HG02571 (cell line): Measurements from ENCODE around the gene AIFM1.
A peak's percentile ranks its signal among the peaks of the same experiment; 100 is the strongest.

Source experiments
- ATAC-seq: cut with Tn5 transposase; IDR thresholded peaks from one replicate; pipeline ENCODE4 v1.9.1; 2021; ENCODE audit warnings: mild to moderate bottlenecking, moderate library complexity; ENCODE audit not compliant: unreplicated experiment

The AIFM1 gene

DNA sequence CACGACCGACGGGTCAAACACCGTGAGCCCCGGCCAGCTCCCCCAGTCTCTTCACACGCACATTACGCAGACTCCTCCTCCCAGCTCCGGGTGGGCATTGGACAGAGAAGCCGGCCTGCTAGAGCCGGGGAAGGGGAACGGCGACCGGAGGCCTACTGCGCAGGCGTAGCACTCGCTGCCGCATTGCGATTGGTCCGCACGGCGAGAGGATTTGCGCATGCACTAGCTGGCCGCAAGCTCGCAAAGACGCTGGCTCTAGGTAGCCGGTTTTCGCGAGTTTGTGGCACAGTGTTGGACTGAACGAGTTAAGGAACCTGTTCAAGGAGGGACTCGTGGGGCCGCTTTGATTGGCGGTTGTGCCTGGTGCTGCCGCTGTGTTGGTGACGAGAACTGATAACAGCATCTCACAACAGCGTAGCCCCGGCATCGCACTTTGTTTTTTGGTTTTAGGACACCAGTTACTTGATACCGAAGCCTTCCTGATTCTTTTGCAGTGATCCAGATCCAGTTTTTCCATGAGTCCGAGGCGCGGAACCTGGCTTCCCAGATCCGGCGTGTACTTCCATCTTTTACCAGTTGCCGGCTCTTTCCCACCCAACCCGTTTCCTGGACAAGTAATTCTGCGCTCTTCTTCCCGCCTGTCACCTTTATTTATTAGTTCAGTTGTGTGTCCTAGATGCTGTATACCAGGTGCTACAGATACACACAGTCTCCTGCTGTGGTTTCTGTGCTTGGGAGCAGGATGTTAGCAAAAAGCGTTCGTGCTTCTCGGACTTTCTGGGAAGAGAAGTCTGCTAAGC is at the start of gene AIFM1:
Gene AIFM1 (minus strand): TSS at position 139 of the 800 bp plus-strand sequence. CDS start 185 bp downstream, outside the sequence.
- ATAC-seq, result peak; percentile 90

DNA sequence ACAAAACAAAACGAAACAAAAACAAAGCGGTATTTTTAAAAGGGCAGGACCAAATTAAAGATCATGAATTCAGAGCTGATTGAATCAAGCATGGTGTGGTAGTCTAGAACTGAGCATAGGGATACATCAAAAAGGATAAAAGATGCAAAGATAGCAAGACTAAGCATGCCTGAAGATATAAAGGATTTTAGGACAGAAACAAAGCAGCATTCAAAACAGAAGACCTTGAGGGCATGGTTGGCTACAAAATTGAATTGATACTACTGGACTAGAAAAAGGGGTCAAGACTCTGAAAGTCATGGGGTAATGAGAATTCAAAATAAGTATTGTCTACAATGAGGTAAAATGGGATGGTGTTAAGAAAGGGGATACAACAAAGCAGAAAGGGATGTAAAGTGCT is 47.7 kb upstream of the AIFM1 start:
- no peak for ATAC-seq

DNA sequence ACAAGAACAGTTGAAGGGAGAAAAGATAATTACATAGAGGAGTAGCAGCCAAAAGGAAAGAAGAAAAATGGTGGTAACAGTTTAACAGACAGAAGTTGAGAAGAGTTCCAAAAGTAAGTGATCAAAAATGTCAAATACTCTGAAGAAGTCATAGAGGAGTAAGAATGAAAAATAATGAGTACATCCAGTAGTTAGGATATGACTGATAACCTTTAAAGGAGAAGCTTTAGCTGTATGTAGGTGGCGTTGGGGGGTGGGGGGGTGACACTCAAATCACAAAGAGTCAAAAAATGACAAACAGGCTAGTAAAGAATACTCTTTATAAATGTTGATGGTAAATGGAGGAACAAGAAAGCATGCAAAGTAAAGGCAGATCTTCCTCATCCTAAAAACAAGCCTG is 46.7 kb upstream of the AIFM1 start:
- no peak for ATAC-seq

DNA sequence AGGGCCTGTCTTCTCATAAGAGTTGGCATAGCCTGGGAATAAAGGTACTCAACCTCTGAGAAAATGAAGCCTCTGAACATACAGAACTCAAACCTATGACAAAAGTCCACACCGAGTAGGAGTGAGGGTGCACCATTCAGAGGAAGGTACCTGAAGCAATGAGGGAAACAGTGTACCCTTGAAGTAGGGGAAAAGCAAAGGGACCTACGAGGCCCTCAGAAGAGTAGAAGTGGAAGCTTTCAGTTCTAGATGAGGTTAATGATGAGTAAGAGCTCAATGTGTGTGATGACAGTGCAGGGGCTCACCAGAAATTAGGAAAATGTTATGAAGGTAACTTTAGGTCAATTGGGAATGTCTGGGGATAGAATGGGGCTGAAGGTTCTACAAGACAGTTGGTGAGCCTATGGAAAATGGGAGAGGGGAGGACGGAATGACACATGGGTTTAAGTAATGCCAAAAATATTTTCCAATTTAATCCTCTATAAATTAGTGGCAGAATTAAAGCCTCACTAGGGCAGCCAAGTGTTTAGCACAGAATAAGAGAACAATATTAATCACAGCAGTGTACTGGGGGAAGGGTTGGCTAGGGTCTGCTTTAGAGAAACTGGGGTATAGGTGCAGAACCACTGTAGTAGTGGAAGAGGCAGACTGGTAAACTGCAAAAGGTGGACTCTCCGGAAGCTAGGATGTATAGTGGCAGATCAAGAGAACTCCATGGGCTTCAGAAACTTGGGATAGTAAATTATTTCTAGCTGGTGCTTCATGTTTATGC is 46.0 kb upstream of the AIFM1 start:
- no peak for ATAC-seq

DNA sequence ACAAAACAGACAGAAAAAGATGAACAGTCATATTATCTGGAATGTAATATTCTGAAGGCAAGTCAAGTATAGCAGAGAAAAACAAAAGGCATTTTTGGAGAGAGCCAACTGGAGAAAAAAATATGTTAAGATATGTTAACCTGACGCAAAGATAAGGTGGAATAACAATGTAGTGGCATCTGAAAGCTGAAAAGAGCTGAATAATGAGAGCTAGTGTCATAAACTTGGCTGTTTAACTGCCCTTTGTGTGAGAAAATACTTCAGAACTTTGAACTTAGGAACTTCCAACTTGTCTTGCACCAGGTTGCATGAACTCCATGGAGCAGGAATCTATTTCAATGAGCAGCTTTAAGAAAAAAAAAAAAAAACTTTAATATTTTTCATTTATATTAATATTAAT is 39.0 kb upstream of the AIFM1 start:
- no peak for ATAC-seq

DNA sequence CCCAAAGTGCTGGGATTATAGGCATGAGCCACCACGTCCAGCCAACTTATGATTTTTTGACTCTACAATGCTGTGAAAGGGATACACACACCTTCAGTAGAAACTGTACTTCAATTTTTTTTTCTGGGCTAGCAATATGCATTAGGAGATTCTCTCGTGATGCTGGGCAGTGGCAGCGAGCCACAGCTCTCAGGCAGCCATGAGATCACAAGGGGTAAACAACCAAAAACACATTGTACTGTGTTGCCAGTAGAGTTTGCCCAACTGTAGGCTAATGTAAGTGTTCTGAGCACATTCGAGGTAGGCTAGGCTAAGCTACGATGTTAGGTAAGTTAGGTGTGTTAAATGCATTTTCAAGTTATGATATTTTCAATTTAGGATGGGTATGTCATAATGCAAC is 31.8 kb upstream of the AIFM1 start:
- no peak for ATAC-seq

DNA sequence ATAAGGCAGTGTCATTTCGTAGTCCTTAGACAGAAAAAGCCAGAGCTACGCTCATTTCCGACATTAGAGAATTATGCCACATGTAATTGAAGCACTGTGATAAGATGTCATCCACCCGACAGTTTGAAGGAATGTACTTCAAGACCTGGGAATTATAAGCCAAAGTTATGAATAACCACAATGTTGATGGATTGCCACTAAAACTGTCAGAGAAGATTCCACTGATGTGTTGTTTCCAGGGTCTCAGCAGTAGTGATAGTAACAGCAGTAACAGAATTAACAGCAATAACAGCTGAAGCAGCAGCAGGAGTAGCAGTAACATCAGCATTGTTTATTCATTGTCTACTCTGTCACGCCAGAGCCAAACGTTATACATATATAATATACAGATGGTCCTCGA is 30.8 kb upstream of the AIFM1 start:
- ATAC-seq, result no peak

DNA sequence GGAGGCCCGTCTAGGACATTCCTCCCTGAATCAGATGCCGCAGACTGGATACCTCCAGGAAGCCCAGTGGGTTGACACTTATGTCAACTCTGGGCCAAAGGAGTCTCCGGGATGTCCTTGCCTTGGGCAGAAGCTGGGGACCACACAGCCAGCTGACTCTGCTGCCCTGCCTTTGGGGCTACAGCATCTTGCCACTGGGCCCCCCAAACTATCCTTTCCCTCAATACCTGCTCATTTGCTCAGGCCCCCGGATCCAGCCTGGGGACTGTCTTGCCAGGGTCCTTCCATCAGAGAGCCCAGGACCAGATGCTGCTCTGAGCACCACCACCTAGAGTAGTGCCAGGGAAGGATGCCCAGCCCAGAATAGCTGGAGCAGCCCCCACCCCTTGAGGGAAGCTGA is 25.2 kb upstream of the AIFM1 start:
- no peak for ATAC-seq

DNA sequence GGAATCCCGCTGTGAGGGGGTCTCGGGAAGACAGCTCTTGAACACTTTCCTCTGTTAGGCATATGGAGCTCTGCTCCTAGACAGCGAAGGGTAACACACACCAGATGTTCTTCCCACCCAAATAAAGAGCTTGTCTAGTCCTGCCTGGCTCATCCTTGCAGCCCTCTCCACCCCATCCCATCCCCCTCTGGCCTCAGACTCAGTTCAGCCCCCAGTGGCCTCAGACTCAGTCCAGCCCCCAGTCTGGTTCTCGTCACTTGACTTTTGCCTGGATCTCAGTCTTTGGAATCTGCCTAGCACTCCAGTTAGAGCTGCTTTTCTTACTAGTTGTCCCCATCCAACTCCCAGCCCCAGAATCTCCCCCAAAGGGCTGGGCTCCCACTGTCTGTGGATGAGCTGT is 21.0 kb upstream of the AIFM1 start:
- ATAC-seq, result no peak

DNA sequence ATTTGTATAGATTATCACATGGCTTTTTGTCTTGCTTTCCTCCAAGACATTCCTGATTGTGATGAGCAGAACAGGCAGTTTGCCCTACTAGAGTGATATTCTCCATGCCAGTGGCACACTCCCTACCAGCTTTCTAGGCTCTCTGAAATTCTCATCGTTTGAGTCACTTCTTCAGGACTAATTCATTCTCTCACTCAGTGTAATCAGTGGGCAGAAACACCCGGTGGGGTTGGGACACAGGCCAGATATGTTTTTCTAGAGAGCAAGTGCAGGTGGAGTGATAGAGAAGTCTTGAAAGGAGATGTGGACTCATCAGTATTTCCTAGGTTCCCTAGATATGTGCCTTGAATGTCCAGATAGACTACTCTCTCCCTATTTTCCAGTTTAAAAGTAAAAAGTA is 19.2 kb upstream of the AIFM1 start:
- no peak for ATAC-seq

DNA sequence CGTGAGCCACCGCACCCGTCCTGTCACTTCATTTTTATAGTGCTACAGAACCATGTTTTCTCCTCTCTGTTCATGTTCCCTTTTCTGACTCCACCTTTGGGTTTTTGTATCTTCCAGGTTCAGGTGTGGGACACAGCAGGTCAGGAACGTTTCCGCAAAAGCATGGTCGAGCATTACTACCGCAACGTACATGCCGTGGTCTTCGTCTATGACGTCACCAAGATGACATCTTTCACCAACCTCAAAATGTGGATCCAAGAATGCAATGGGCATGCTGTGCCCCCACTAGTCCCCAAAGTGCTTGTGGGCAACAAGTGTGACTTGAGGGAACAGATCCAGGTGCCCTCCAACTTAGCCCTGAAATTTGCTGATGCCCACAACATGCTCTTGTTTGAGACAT is 18.5 kb upstream of the AIFM1 start:
- ATAC-seq, result no peak

DNA sequence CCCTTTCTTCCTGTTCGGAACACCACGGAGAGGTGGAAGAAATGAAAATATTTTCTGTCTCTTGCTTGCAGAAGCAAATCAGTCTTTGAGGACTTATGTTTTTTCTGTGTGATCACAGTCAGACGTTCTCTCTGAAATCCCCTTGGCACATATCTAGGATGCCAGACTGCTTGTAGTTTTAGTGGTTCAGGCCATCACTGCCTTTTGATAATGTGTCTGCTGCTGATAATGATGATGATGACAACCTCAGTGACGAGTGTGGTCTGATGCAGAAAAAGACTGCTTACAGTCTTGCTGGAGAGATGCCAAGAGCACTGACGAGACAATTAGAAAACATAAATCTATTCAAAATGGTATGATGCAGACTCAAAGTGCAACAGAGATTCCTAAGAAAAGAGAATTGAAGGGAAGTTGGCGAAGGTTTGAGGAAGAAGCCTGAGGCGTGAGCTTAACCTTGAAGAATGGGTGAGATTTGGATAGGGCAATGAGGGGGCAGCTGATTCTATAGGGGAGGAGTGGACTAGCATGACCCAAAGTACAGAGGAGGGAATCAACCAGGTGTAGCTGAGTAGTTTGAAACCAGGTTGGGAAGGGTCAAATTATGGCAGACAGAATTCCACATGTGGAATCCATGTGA is 14.1 kb upstream of the AIFM1 start:
- ATAC-seq, result no peak

DNA sequence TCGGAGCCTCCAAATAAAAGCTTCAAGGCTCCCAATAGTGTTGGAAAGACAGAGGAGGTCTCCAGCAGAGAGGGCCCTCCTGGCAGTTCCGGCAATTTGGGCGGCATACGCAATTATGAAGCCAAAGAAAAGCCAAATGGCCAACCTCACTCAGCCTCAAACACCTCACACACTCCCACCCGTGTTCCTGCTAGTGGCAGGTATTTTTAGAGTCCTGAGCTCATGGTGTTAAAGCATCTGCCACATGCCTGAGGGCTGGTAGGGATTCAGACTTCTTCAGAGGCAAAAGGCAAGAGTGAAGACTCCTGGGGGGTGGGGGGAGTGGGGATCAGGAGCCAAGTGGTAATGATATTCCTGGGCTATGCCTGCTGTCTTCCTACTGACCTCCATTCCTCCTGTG is 13.5 kb upstream of the AIFM1 start:
- no peak for ATAC-seq

DNA sequence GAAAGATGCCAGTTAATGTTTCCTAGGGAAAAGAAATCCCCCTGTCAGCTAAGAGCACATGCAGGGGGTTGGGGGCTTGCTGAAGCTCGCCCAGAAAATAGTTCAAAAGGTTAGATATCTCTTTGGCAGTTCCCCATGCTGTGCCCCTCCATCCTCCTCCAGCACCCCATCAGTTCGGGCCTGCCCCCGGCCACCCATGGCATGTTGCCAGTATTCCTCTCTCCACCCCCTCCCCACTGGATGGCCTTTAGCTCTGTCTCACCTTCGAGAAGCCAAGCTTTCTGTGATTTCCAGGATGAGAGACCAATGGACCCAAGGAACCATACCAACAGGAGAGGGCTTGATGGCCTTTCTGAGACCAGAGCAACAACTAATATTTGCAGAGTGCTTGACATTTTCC is 11.3 kb upstream of the AIFM1 start:
- ATAC-seq, result no peak

DNA sequence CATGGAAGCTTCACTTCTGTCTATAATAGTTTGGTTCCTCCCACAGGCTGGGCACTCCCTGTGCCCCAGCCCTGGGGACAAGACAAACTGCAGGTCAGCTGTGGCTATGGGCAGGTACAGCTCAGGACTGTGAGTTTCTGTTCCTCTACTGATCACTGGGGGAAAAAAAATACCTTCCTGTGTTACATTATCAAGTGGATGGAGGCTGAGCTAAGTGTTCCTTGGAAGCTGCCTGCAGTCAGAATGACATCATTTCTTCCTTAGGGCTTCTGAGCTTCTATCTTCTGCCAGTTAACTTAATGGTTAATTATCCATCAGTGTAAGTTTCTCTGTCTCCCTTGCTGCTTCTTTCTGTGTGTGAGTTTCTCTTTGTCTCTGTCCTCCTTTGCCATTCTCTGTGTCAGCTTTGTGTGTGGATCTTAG is 10.7 kb upstream of the AIFM1 start:
- peak; percentile 66 for ATAC-seq

DNA sequence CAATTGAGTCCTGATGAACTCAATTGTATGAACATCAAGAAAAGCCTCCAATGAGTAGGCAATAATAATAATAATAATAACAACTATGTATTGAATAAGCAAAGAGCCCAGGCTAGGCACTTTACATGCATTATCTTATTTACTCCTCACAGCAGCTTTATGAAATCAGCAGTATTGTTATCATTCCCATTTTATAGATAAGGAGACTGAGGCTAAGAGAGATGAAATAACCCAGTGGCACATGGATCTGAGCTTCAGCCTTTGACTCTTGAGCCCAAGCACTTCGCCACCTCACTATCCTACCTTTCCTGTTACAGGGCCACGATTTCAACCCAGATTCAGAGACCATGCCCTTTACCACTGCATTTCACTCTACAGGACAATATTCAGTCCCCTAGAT is 9.3 kb upstream of the AIFM1 start:
- ATAC-seq, result no peak

DNA sequence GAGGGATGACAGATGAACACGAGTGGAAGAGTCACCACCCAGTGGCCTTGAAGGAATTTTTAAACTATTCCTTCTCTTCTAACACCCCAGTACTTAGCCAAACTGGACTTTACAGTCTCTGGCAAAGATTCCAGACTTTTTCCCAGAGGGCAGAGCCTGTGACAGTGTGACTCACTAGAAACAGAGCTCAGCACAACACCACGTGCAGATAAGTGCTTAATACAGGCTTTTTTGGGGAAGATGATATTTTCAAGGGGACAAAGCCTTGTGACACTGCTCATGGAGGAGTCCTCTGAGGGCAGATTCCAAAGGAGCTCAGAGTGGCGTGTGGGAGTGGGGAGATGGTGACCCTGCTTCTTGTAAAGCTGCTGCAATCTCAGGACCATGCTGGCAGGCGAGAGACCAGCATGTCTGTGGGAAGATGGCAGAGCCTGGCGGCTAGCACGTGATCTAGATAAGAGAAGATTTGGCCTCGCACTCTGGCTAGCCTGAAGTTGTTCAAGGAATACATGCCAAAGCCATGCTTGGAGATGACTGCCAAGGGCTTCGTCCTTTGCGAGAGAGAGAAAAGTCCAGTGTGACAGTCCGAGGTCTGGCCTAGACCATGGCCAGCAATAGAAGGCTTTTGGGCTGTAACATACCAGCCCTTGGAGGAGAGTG is 8.5 kb upstream of the AIFM1 start:
- ATAC-seq, result no peak

DNA sequence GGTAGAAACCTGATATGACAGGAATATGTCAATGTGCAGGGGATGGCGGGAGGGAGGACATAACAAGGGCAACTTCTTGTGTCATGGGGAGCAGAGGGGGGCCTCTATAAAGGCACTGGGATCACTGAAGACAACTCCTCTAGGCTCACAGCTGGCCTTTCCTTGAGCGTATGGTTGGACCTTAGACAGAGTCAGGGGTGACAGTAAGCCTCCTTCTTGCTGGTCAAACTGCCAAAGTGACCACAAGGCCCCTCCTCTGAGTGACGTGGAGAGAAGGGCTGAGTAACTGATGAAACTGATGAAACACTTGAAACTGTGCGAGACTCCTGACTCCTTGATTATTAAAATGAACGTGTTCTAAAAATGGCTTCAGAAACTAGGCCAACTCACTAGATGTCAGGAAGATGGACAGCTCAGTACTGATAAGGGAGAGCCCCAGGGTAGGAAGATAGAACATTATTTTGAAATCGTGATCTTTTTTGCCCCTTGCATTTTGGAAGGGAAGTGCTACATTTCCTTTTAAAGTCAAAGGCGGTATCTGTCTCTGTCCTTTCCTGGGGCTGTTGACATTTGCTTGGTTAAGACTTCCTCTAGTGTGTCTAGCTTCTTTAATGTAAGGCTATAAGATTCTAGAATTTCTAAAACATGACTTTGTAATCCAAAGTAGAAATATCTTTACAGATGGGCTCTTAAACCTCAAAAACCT is 7.7 kb upstream of the AIFM1 start:
- peak; percentile 35 for ATAC-seq

DNA sequence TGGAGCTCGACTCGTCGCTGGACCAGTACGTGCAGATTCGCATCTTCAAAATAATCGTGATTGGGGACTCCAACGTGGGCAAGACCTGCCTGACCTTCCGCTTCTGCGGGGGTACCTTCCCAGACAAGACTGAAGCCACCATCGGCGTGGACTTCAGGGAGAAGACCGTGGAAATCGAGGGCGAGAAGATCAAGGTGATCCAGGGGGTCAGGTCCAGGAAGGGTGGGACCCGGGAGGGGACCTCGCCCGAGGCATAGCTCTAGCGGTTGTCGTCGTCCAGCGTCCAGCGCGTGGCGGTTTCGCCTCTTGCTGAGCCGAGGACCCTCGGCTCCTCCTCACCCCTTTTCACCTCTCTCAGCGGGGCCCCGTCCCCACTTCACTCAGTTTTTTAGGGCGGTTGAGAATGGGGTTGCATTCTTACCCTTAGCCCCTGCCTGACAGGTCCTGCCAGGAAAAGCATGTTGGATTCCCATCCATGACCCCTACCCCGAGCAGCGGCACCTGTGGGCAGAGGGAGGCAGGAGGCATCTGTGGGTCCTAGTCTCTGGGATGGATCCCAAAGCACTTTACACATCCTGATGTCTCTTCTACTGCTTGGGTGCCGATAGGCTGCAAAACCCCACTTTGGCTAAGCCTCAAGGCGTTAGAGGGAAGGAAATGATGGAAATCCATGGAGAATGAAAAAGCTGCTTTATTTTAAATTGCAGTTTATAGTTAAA is 6.6 kb upstream of the AIFM1 start:
- no peak for ATAC-seq
